GM19468 (cell line): ENCODE results near the gene RTCA.
"Not testable (repeated sequence)": the region's sequence is repeated elsewhere in the genome, so short reads cannot be mapped to it uniquely, and the experiment has no call there.

Experiments used
- ATAC-seq: cut with Tn5 transposase; IDR thresholded peaks from one replicate; pipeline ENCODE4 v1.9.1; 2021; ENCODE audit warnings: mild to moderate bottlenecking, moderate library complexity, moderate number of reproducible peaks; ENCODE audit not compliant: unreplicated experiment; ENCODE audit errors: extremely low read depth

RTCA gene

GRCh38 chr1:100256273-100256672, 9.7 kb upstream of the RTCA start:
- not testable (repeated sequence) for ATAC-seq

GRCh38 chr1:100258427-100258826, 7.6 kb upstream of the RTCA start:
- not testable (repeated sequence) for ATAC-seq

- ATAC-seq, result no peak
These were observed 4.3 kb upstream of the RTCA start for GRCh38 chr1:100261686-100262085.

- not testable (repeated sequence) for ATAC-seq
These were observed 1.9 kb upstream of the RTCA start for GRCh38 chr1:100264081-100264480.

GRCh38 chr1:100265562-100265930, 470 bp upstream of the RTCA start:
- ATAC-seq, result no peak

- ATAC-seq, result no peak
These were observed 725 bp downstream of the RTCA start for GRCh38 chr1:100266741-100267140.

GRCh38 chr1:100267284-100267683, 1.3 kb downstream of the RTCA start:
- no peak for ATAC-seq

- no peak for ATAC-seq
These were observed 2.2 kb downstream of the RTCA start for GRCh38 chr1:100268202-100268601.

GRCh38 chr1:100277866-100278265, 11.8 kb downstream of the RTCA start:
- ATAC-seq, result no peak

- ATAC-seq, result no peak
These were observed 13.4 kb downstream of the RTCA start for GRCh38 chr1:100279358-100279923.

- ATAC-seq, result no peak
These were observed 14.1 kb downstream of the RTCA start for GRCh38 chr1:100279954-100280682.

- ATAC-seq, result no peak
These were observed 18.6 kb downstream of the RTCA start for GRCh38 chr1:100284591-100284990.

- no peak for ATAC-seq
These were observed 21.1 kb downstream of the RTCA start for GRCh38 chr1:100287162-100287561.

- no peak for ATAC-seq
These were observed 24.3 kb downstream of the RTCA start for GRCh38 chr1:100290291-100290690.

- no peak for ATAC-seq
These were observed 26.7 kb downstream of the RTCA start for GRCh38 chr1:100292711-100293110.

- ATAC-seq, result no peak
These were observed 30.1 kb downstream of the RTCA start for GRCh38 chr1:100296140-100296539.

GRCh38 chr1:100296997-100297396, 31.0 kb downstream of the RTCA start:
- ATAC-seq, result not testable (repeated sequence)

- no peak for ATAC-seq
These were observed 32.5 kb downstream of the RTCA start for GRCh38 chr1:100298512-100298911.

- no peak for ATAC-seq
These were observed 33.7 kb downstream of the RTCA start for GRCh38 chr1:100299521-100300222.

- no peak for ATAC-seq
These were observed 34.7 kb downstream of the RTCA start for GRCh38 chr1:100300691-100301090.

GRCh38 chr1:100302739-100303138, 36.7 kb downstream of the RTCA start:
- ATAC-seq, result no peak
